Measurements from ENCODE around the gene EXOC4.

DNA sequence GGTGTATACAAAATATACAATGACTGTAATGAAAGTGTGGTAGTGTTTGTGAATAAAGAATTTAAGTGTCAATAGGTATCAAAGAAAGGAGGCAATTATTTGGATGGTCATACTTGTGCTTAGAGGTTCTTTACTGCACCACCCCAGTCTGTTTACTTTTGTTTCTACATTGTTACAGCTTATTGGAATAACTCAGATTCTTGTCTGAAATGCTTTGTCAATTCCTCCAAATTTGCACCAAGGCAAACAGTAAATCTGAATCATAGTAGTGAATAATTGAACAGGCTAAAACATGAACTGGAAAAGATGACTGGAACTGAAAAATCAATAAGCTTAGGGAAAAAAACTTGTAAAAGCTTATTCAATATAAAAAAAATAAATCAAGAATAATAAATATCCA, 319.2 kb downstream of the EXOC4 start:
- TF ChIP-seq, protein P1, sequence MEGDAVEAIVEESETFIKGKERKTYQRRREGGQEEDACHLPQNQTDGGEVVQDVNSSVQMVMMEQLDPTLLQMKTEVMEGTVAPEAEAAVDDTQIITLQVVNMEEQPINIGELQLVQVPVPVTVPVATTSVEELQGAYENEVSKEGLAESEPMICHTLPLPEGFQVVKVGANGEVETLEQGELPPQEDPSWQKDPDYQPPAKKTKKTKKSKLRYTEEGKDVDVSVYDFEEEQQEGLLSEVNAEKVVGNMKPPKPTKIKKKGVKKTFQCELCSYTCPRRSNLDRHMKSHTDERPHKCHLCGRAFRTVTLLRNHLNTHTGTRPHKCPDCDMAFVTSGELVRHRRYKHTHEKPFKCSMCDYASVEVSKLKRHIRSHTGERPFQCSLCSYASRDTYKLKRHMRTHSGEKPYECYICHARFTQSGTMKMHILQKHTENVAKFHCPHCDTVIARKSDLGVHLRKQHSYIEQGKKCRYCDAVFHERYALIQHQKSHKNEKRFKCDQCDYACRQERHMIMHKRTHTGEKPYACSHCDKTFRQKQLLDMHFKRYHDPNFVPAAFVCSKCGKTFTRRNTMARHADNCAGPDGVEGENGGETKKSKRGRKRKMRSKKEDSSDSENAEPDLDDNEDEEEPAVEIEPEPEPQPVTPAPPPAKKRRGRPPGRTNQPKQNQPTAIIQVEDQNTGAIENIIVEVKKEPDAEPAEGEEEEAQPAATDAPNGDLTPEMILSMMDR (IDR thresholded peaks at IDR 0.05): no peak
- TF ChIP-seq POLR2A (IDR thresholded peaks at IDR 0.05) (no peak), POLR2AphosphoS5 (IDR thresholded peaks at IDR 0.05) (no peak)
